HG02943 (cell line): ENCODE results near the gene PDGFB.

Experiments
- ATAC-seq: cut with Tn5 transposase; IDR thresholded peaks from one replicate; pipeline ENCODE4 v1.9.1; 2021; ENCODE audit warnings: mild to moderate bottlenecking, low read depth, moderate library complexity; ENCODE audit not compliant: unreplicated experiment

Gene PDGFB

GRCh38 chr22:39214006-39214382 lies 30.8 kb downstream of the PDGFB start:
- ATAC-seq: no peak

- no peak for ATAC-seq
Measured at GRCh38 chr22:39212721-39213376, 31.9 kb downstream of the PDGFB start.

GRCh38 chr22:39209756-39210155 lies 35.0 kb downstream of the PDGFB start:
- no peak for ATAC-seq

DNA sequence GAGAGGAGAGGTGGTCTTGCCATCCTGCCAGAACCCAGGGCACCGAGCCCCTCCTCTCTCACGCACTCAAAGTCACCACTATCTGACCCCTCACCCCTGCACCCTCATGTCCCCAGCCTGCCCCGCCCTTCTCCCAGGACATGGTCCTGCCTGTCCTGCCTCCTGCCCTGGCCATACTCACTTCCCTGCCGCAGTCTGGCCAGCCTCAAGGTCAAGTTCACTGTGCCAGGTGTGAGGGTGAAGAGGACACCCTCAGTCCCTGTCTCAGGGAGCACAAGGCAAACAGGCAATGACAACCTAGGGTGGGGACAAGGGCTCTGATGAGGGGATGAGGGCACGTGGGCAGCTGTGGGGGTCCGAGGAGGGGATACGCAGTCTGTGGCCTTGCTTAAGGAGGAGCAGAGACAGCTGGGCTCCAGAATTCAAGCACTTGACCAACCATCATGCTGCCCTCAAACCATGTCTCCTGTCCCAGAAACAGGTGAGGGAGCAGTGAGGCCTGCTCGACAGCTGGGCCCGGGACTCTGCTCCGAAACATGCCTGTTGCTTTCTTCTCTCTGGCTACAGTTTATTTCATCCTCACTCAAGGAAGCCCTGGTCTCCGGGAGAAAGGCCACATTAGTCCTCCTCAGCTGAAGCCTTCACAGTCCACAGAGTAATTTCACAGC lies 36.6 kb downstream of the PDGFB start:
- no peak for ATAC-seq

- no peak for ATAC-seq
Measured at GRCh38 chr22:39207141-39208012, 37.4 kb downstream of the PDGFB start.

GRCh38 chr22:39206491-39206890 lies 38.3 kb downstream of the PDGFB start:
- no peak for ATAC-seq

- no peak for ATAC-seq
Measured at GRCh38 chr22:39205344-39206021, 39.3 kb downstream of the PDGFB start.

- no peak for ATAC-seq
Measured at GRCh38 chr22:39204216-39204615, 40.6 kb downstream of the PDGFB start.

- no peak for ATAC-seq
Measured at GRCh38 chr22:39197578-39197977, 47.2 kb downstream of the PDGFB start.

- ATAC-seq: no peak
Measured at GRCh38 chr22:39194098-39194497, 50.7 kb downstream of the PDGFB start.

- no peak for ATAC-seq
Measured at GRCh38 chr22:39188809-39189208, 56.0 kb downstream of the PDGFB start.

- ATAC-seq: no peak
Measured at GRCh38 chr22:39185601-39186012, 59.2 kb downstream of the PDGFB start.

GRCh38 chr22:39184586-39185577 lies 59.9 kb downstream of the PDGFB start:
- ATAC-seq: no peak

GRCh38 chr22:39183991-39184585 lies 60.7 kb downstream of the PDGFB start:
- no peak for ATAC-seq

DNA sequence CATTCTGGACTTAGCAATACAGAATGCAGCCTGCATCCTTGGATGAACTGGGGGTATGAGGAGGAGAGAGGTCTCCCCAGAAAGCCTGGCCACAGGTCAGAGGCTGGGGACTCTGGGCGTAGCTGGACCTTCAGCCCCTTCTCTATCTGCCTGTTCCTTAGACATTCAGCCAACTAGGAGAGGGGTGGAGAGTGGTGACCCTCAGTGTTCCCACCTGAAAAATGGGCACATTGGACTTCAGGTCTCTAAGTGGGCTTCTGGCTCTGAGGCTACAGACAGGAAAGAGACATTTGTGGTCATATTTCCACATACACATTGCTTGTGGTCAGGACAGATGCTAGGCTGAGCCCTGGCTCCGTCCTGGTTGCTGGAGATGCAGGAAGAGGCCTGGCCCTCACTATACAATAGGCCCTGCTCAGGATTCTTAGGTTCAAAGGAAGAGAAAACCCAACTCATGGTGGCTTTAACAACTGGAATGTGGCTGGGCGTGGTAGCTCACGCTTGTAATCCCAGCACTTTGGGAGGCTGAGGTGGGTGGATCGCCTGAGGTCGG lies 62.2 kb downstream of the PDGFB start:
- no peak for ATAC-seq

GRCh38 chr22:39181778-39182177 lies 63.0 kb downstream of the PDGFB start:
- ATAC-seq: no peak

DNA sequence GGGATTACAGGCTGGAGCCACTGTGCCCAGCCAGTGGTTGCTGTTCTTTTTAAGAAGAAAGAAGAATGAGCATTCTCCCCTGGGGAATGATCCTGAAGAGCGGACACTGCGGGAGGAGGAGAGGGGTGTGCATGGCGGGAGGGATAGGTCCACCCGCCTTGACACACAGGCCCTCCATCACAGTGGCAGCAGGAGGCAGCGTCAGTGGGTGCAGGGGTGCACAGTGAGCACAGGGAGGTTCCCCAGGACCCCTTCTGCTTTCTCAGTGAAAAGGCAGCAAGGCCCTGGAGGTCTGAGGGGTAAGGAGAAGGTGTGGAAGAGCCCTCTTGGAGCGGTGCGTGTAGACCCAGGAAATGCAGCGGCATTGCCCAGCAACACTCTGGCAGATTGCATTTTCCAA lies 63.4 kb downstream of the PDGFB start:
- ATAC-seq: no peak

GRCh38 chr22:39179841-39180335 lies 64.9 kb downstream of the PDGFB start:
- ATAC-seq: no peak

GRCh38 chr22:39179401-39179827 lies 65.4 kb downstream of the PDGFB start:
- ATAC-seq: no peak
